OCI-LY1 (cell line): ENCODE results near the gene LITAFD.

Source experiments
- H2AFZ ChIP-seq: fragments of 200-600 bp; sonication (generic), shearing (Covaris generic); 2 replicates; pipeline ENCODE4 v1.6.0; 2014; ENCODE audit warnings: antibody characterized with exemption, mild to moderate bottlenecking, low read length
- H3F3A ChIP-seq: fragments of 200-600 bp; sonication (generic), shearing (Covaris generic); 2 replicates; pipeline ENCODE4 v1.6.0; 2014; ENCODE audit warnings: mild to moderate bottlenecking, antibody characterized with exemption, low read length, moderate library complexity; ENCODE audit not compliant: insufficient read depth
- H3K27ac ChIP-seq: fragments of 200-600 bp; sonication (generic); 2 replicates; pipeline ENCODE4 v1.5.1; 2014; ENCODE audit warnings: low read length, mixed run types, mild to moderate bottlenecking, low read depth; ENCODE audit not compliant: poor library complexity, severe bottlenecking
- H3K27me3 ChIP-seq: fragments of 200-600 bp; sonication (generic); 2 replicates; pipeline ENCODE4 v1.6.0; 2014; ENCODE audit warnings: antibody characterized with exemption, mild to moderate bottlenecking, low read length, moderate library complexity; ENCODE audit not compliant: insufficient read depth
- H3K36me3 ChIP-seq: fragments of 200-600 bp; sonication (generic); 2 replicates; pipeline ENCODE4 v1.6.1; 2014; ENCODE audit warnings: mild to moderate bottlenecking, antibody characterized with exemption, low read length, moderate library complexity, mixed read lengths; ENCODE audit not compliant: insufficient read depth
- H3K4me1 ChIP-seq: fragments of 200-600 bp; sonication (generic); 2 replicates; pipeline ENCODE4 v1.5.1; 2014; ENCODE audit warnings: mild to moderate bottlenecking, low read length, moderate library complexity; ENCODE audit not compliant: insufficient read depth, severe bottlenecking
- H3K4me2 ChIP-seq: fragments of 200-600 bp; sonication (generic), shearing (Covaris generic); 2 replicates; pipeline ENCODE4 v1.6.1; 2014; ENCODE audit warnings: low read length
- H3K4me3 ChIP-seq: fragments of 200-600 bp; sonication (generic); 2 replicates; pipeline ENCODE4 v1.5.1; 2014; ENCODE audit warnings: low read length, low read depth, mild to moderate bottlenecking, mixed read lengths; ENCODE audit not compliant: poor library complexity, severe bottlenecking
- H3K79me2 ChIP-seq: fragments of 200-600 bp; shearing (Covaris generic); 2 replicates; pipeline ENCODE4 v1.6.1; 2016; ENCODE audit warnings: mixed run types, low read length, mixed read lengths; ENCODE audit not compliant: insufficient read depth
- H3K9ac ChIP-seq: fragments of 200-600 bp; sonication (generic), shearing (Covaris generic); 2 replicates; pipeline ENCODE4 v1.6.1; 2014; ENCODE audit warnings: mild to moderate bottlenecking, low read length, mixed read lengths
- H3K9me2 ChIP-seq: fragments of 200-600 bp; sonication (generic), shearing (Covaris generic); 2 replicates; pipeline ENCODE4 v1.6.1; 2014; ENCODE audit warnings: low read depth, mild to moderate bottlenecking, low read length, mixed read lengths
- H3K9me3 ChIP-seq: fragments of 200-600 bp; shearing (Covaris generic); 2 replicates; pipeline ENCODE4 v1.6.1; 2014; ENCODE audit warnings: low read length, mixed read lengths
- H4K20me1 ChIP-seq: fragments of 200-600 bp; sonication (generic), shearing (Covaris generic); 2 replicates; pipeline ENCODE4 v1.6.0; 2016; ENCODE audit warnings: mild to moderate bottlenecking, low read length; ENCODE audit not compliant: insufficient read depth
- CTCF ChIP-seq: fragments of 200-600 bp; sonication (generic), shearing (Covaris generic); IDR thresholded peaks from 2 replicates; pipeline ENCODE4 v1.5.1; 2017; ENCODE audit warnings: mild to moderate bottlenecking, antibody characterized with exemption, low read length, moderate library complexity, mixed read lengths
- EZH2 ChIP-seq: fragments of 200-600 bp; sonication (generic), shearing (Covaris generic); IDR thresholded peaks from 2 replicates; pipeline ENCODE4 v1.8.0; 2017; ENCODE audit warnings: borderline replicate concordance, mixed run types, mild to moderate bottlenecking, antibody characterized with exemption, low read length, moderate library complexity, mixed read lengths

Gene LITAFD

GRCh38 chr16:8859913-8860881, 22.0 kb upstream of the LITAFD start:
- TF ChIP-seq EZH2: no peak
- no peak for TF ChIP-seq CTCF
- Histone ChIP-seq H3K27me3 (no peaks in the 10 kb centered on the region), H4K20me1 (no peaks in the 10 kb centered on the region), H3K4me1 (peaks cover 20% of the 10 kb centered on the region), H3K36me3 (peaks cover 50% of the 10 kb centered on the region), H3K79me2 (peaks cover 38% of the 10 kb centered on the region), H3K27ac (no peak overlapping the region), H3F3A (no peaks in the 10 kb centered on the region), H3K9me3 (no peaks in the 10 kb centered on the region), H3K4me3 (no peak overlapping the region), H2AFZ (no peak overlapping the region), H3K4me2 (no peak overlapping the region), H3K9ac (no peak overlapping the region), H3K9me2 (no peaks in the 10 kb centered on the region)

- no peaks in the 10 kb centered on the region for H4K20me1 ChIP-seq
- H3K27me3 ChIP-seq: no peaks in the 10 kb centered on the region
- H3K36me3 ChIP-seq: peaks cover 34% of the 10 kb centered on the region
- H3K27ac ChIP-seq: no peak overlapping the region
- no peak overlapping the region for H3K9ac ChIP-seq
- no peaks in the 10 kb centered on the region for H3K9me3 ChIP-seq
- no peak overlapping the region for H2AFZ ChIP-seq
- peaks cover 52% of the 10 kb centered on the region for H3K79me2 ChIP-seq
- no peak overlapping the region for H3K4me2 ChIP-seq
- H3K9me2 ChIP-seq: no peaks in the 10 kb centered on the region
- no peak for TF ChIP-seq EZH2
- no peak for TF ChIP-seq CTCF
- H3K4me1 ChIP-seq: peaks cover 35% of the 10 kb centered on the region
- H3K4me3 ChIP-seq: no peak overlapping the region
- no peaks in the 10 kb centered on the region for H3F3A ChIP-seq
Measured at GRCh38 chr16:8861563-8862308, 20.4 kb upstream of the LITAFD start.

GRCh38 chr16:8862309-8863130, 19.6 kb upstream of the LITAFD start:
- Histone ChIP-seq H3K4me3 (no peak overlapping the region), H3K27ac (no peak overlapping the region), H3K4me2 (no peak overlapping the region), H3K36me3 (peaks cover 31% of the 10 kb centered on the region), H2AFZ (no peak overlapping the region), H3K79me2 (peaks cover 60% of the 10 kb centered on the region), H3K4me1 (peaks cover 41% of the 10 kb centered on the region), H3F3A (no peaks in the 10 kb centered on the region), H3K27me3 (no peaks in the 10 kb centered on the region), H3K9ac (no peak overlapping the region), H4K20me1 (no peaks in the 10 kb centered on the region), H3K9me2 (no peaks in the 10 kb centered on the region), H3K9me3 (no peaks in the 10 kb centered on the region)
- no peak for TF ChIP-seq CTCF
